GM21529 (cell line): ENCODE results near the gene MBD6.

Experiments used
- ATAC-seq: cut with Tn5 transposase; IDR thresholded peaks from one replicate; pipeline ENCODE4 v1.9.1; 2021; ENCODE audit not compliant: unreplicated experiment

MBD6 gene, protein sequence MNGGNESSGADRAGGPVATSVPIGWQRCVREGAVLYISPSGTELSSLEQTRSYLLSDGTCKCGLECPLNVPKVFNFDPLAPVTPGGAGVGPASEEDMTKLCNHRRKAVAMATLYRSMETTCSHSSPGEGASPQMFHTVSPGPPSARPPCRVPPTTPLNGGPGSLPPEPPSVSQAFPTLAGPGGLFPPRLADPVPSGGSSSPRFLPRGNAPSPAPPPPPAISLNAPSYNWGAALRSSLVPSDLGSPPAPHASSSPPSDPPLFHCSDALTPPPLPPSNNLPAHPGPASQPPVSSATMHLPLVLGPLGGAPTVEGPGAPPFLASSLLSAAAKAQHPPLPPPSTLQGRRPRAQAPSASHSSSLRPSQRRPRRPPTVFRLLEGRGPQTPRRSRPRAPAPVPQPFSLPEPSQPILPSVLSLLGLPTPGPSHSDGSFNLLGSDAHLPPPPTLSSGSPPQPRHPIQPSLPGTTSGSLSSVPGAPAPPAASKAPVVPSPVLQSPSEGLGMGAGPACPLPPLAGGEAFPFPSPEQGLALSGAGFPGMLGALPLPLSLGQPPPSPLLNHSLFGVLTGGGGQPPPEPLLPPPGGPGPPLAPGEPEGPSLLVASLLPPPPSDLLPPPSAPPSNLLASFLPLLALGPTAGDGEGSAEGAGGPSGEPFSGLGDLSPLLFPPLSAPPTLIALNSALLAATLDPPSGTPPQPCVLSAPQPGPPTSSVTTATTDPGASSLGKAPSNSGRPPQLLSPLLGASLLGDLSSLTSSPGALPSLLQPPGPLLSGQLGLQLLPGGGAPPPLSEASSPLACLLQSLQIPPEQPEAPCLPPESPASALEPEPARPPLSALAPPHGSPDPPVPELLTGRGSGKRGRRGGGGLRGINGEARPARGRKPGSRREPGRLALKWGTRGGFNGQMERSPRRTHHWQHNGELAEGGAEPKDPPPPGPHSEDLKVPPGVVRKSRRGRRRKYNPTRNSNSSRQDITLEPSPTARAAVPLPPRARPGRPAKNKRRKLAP

DNA sequence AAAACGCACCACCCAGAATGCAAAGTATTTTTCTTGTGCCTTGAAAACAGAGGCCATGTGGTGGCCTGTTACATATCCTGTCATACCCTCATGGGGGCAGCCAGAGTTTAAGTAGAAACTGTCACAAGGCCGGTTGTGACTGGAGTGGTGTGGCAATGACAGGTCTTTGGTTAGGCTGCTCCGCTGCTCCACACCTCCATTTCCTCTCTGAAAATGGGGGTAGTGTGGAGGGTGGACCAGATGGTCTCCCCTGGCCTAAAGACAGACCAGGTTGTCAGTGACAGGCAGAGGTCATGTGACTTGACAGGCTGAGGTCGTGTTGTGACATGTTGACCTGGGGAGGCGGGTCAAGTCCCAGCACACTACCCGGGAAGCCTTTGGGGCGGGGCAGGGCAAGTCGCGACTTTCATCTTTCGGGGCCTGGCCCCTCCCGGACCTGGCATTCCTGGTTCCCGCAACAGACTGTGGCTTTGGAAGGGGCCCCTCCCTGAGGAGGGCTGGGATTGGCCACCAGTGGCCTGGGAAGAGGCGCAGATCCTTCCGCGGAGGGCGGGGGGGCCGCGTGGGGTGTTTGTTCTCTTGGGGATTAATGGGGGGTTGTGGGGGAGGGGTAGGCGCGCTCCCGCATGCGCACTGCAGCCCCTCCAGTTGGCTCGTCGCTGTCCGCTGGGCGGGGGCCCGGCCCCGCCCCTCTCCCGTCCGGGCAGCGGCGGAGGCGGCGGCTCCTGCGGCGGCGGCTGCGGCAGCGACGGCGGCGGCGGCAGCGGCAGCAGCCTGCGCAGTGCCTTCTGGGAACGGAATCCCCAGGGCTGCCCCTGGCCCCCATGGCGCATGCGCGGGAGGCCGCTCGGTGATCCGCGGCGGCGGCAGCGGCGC is at the start of gene MBD6:
MBD6 (plus strand) TSS at position 814 of the 876 bp plus-strand sequence. CDS start 1,480 bp downstream, outside the sequence.
- ATAC-seq = peak; percentile 44

DNA sequence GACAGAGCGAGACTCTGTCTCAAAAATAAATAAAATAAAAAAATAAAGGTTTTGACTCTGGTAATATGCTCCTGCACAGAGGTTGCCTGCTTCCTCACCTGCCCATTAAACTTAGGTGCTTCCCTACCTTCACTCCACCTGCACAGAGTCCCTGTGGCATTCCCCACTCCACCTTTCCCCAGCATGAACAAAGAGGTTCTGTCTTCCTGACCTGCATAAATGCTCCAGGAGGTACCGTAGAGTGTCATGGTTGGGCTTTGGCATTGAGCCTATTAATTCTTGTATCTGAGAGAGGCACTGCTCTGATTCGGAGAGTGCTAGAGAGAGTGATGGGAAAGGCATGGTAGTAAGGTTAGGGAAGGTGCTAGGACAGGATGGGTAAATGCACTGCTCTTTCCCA is 49.2 kb upstream of the MBD6 start:
- ATAC-seq = no peak

DNA sequence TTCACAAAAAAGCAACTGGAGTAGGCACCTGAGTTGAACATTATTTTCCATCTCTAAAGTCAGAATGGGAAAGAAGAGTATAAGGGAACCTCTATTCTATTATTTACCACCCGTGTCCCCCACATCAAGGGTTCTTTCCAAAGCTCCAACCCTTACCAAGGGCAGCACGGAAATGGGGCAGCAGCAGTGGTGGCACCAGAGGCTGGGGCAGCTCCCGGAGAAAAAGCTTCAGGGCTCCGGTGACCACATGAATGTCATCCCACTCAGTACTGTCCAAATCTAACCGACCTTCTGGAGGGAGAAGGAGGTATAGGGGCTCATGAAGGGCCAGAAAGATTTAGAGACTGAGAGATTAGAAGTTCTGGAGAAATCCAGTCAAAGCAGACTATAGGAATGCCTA is 48.7 kb upstream of the MBD6 start:
- no peak for ATAC-seq

DNA sequence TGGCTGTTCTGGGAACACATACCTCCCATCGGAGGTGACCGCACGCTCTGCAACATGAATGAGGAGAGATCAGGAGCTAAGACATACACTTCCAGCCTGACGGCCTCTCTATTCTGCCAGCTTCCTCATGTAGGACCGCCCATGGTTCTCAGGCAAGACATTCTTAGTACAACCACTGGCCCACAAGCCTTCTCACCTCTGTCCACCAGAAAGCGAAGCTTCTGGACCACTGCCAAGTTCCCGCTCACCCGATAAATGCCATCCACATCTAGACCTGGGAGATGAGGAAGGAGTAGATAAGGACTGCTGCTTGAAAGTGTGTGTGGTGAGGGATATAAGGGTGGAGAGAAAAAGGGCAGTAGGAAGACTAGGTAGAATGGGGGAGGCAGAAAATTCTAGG is 48.2 kb upstream of the MBD6 start:
- ATAC-seq = no peak

DNA sequence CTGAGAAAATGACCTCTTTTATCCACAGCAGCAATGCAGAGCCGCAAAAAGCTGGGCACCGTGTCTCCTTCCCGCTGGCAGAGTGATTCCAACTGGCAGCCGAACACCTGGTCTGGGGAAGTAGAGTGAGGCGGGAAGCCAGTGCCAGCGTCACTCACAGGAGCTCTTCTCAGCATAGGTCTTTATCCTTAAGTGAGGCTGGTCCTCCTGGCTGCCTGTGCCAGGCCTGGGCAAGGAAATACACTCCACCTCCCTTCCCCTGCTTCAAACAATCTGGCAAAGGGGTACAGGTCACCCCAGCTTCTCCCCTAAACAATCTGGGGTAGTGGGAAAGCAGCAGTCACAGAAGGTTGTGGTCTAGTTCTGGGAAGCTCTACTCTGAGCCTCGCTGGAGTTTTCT is 47.8 kb upstream of the MBD6 start:
- no peak for ATAC-seq

DNA sequence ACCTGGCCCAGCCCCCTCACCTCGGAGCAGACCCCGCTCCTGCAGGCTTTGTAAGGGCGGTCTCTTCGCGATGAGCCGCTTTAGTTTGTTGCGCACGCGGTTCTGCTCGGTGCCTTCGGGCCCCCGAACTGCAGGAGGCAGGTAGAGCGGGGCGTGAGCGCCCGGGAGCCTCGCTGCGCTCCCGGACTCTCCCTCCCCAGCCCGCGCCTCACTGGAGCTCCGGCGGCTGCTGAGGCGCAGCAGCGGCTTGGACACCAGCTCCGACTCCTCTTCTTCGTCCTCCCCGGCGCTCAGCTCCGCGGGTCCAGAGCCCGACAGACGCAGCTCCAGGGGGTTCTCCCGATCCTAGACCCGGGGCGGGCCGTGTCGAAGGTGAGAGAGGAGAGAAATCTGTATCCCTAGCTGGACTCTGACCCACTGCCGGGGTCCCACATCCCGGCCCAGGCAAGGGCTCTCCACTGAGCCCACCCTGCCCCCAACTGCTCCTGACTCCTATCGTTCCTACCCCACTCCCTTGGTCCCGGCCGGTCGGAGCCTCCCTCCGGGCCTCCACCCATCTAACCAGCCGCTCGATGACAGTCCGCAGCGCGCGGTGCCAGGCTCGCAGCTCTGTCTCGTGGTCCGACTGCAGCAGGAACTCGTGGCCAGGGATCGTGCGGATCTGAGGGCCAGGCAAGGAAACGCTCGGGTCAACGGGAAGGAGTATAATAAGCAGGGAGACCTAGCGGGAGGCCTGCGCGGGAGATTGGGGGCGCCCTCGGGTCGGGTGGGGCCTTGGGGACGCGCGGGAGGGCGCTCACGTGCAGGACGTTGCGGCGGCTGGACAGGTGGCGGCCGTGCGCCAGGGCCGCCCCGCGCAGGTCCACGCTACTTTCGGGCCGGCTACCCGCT is 47.1 kb upstream of the MBD6 start:
- peak; percentile 11 for ATAC-seq

DNA sequence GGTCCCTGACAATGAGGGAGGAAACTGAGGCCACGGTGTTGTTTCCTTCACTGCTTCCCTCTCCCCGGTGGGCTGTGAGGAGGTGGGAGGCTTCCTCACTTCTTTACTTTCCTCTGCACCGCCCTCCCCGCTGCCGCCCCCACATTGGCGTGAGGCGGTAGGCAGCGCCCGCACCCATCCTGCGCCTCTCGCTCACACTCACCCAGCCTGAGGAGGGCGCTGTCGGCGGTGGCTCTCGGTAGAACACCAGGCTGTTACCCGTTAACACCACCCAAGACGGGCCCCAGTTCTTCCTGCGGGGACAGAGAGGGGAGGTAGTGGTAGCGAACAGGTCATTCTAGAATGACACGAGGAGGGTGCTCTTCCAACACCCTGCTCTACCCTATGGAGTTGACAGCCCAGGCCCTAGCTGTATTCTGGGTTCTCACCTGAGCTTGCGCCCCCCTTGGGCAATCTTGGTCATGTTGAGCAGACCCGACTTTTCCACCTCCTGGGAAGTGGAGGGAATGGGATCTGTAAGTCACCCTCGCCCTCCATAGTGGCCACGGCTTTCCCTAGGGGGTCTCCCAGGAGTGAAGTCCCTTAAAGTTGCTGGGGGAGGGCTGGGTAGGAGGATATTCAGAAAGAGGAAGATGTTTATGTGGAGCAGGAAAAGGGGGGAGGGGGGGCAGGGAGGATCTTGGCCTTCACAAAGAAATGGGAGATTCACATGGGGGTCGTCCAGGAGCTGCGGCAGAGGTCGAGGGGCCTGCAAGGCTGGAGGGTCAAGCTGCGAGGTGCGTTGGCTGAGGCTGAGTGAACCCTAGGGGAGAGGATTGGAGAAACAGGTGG is 46.2 kb upstream of the MBD6 start:
- peak; percentile 48 for ATAC-seq

DNA sequence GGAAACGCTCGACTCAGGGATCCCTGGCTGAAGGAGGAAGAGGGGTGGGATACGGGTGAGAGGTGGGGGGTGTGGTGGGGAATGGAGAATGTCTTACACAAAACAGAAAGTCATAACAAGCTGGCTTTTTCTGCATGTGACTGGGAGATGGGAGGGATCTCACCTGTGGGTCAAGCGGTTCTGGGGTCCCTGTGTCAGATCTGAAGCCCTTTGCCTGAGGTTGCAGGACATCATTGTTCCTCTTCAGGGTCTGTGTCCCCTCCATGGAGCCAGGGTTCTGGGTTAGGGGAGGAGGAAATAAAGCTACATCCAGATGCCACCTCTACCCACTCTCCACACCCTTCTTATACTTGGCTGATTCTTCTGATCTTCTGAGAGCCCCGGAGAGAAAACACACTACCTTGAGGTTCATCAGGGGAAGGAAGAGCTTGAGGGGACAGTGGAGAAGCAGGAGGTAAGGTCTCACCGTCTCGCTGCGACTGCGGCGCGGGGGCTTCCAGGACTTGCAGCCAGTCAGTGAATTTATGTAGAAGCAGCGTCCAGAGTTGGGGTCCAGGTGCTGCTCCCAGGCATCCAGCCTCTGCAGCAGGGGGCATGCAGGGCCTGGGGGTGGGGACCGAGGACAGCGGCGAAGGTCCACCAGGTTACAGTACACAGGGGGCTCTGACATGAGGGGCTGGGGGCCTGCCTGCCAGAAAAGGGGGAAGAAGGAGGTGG is 45.5 kb upstream of the MBD6 start:
- no peak for ATAC-seq

DNA sequence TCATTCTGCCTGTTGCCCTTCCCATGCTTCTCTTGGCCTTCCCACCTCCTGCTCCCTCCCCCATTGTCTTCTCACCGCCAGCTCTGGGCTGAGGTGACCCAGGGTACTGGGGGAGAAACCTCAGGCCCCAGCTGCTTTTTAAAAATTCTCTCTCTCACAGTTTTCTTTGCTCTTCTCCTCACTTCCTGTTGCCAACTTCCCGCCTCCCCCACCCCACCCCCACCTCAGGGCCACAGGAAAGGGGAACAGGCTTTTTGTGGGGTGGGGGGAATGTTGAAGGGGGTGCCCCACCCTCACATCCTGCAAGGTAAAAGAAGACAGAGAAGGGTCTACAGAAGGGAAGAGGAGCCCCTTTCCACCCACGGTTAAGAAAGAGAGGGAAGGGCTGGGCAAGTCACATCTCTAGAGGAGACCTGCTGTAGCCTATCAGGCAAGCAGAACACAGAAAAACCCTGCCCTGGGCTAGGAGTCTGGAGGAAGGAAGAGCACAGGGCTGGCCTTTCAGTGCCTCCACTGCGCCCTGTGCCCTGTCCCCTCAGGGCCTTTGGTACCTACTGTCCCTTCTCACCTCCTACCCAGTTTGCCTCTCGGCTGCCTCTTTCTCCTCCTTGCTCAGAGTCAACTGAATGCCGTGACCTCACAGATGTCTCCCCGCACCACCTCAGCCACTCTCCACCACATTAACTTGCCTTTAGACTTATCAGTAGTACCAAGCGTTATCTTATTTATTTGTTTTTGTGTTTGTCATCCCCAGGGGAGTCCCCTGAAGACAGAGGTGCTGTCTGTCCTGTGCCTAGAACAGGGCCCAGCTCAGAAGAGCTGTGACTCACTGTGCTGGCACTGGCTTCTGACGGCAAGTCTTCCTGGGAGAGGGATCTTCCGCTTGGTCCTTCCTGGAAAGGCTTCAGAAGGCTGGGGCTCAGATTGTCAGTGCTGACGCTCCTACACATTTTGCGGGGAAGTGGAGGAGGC is 44.6 kb upstream of the MBD6 start:
- ATAC-seq = peak; percentile 43

DNA sequence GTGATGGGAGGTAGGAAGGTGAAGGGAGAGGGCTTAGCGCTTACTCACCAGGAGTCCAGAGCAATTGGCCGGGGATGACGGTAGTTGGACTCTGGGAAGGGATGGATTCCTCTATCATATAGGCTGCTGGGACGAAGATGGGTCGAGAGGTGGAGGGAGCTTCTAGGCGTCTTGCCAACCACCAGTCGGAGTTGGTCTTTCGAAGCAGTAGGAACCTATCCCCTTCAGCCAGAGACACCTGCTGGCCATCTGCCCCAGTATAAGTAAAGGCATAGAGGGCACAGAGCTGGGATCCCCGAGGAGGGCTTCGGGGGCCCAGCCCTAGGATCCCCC is 43.6 kb upstream of the MBD6 start:
- no peak for ATAC-seq

DNA sequence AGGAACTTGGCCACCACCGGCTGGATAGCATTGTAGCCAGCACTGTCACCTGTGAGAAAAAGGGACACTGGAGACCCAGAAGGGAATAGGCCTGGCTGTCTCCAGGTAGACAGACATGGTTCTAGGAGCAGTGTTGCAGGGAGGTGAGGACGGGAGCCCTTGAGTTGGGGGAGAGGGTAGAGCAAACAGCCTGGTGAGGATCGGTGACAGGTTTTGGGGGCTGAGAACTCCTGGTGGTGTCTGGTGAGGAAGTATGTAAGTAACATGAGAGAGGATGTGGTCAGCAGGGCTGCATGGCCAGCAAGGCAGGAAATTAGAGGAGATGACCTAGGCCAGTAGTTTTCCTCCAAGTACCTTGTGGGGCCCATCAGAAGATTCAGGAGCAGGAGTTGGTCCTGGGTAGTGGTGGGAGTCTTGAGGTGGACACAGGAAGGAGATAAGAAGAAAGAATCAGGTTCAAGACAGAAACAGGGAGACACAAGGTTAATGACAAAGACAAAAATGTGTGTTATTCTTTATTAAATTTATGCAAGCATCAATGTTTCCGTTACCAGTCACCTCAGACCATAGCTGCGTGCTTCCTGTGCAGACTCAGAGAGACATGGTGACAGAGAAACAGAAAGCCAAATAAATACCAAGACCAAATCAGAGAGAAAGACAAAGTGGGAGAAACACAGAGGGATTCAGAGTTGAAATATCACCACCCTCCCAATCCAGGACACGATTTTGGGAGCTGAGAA is 43.1 kb upstream of the MBD6 start, which contains the start of gene ARHGAP9:
ARHGAP9 (minus strand) TSS at position 491 of the 740 bp plus-strand sequence; CDS start at position 31, 460 bp downstream.
- peak; percentile 28 for ATAC-seq

DNA sequence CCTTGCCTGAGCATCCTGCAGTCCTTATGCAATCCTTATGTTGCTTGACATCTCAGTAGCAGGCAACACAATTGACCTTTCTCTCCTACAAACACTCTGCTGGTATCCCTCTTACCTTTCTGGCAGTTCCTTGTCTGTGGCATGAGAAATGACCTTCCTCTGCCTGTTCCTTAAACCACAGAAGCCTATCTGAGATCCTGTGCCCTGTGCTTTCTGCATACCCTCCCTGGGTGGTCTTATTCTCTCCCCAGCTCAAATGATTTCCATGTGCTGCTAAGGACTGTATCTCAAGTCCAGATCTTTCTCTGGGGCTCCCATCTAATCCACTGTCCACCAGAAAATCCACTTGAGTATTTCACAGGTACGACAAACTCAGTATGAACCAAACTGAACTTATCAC is 41.0 kb upstream of the MBD6 start:
- ATAC-seq = no peak

DNA sequence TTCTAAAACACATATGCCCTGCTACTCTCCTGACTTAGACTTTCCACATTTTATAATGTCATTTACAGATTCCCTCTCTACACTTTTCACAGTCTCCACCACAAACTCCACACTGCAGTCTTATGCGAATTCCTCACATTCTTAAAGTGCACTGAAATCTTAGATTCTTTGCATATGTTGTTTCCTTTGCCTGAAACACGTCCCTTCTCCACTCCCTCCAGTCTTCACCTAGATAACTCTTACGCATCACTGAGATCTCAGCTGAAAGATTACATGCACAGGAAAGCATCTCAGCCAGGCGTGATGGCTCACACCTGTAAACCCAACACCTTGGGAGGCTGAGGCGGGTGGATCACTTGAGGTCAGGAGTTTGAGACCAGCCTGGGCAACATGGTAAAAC is 39.2 kb upstream of the MBD6 start:
- ATAC-seq = no peak

DNA sequence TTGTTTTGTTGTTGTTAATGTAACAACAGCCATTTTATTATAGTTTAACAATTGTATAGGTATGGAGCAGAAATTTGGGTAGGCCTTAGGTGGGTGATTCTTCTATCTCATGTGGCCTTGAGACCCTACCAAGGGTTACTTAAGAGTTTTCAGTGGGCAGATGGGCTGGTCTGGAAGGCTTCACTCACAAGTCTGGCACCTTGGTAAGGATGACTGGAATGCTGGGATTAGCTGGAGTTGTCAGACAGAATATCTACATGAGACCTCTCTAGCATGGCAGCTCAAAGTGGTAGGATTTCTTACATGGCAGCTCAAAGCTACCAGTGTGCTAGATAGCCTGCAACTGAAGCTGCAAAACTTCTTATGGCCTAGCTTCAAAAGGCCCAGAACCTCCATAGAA is 36.9 kb upstream of the MBD6 start:
- no peak for ATAC-seq

DNA sequence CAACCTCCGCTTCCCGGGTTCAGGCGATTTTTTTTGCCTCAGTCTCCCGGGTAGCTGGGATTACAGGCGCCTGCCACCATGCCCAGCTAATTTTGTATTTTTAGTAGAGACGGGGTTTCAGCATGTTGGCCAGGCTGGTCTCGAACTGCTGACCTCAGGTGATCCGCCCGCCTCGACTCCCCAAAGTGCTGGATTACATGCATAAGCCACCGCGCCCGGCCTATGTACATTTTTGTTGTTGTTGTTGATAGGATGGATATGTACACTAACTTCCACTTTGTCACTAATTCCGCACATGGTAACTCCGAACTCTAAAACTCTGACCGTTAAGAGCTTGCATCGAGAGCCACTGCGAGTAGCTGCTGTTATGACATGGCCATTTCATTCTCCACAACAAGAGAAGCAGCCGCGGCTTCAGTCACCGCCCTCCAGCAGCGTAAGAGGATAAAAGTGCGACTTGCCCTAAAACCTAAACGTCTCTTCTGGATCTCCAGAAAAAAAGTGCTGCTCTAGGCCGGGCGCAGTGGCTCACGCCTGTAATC is 35.5 kb upstream of the MBD6 start:
- ATAC-seq = no peak
